Gastroesophageal sphincter (tissue), 3 donors: ENCODE measurements around the gene CPLX4.

Experiments used
- CTCF ChIP-seq, 4 experiments: fragments of 200-600 bp in 2 of 4; fragments of 450-650 bp in 2 of 4; sonication (generic) in 1 of 4; IDR thresholded peaks; one replicate each; pipeline ENCODE4 v1.5.1; 2017 to 2019; ENCODE audit warnings: antibody characterized with exemption in 4 of 4, mild to moderate bottlenecking in 2 of 4, moderate library complexity in 2 of 4
- POLR2A ChIP-seq, 2 donors: fragments of 450-650 bp; IDR thresholded peaks; one replicate each; pipeline ENCODE4 v1.6.1; 2017; ENCODE audit warnings: antibody characterized with exemption in 2 of 2, mild to moderate bottlenecking in 2 of 2, moderate library complexity in 1 of 2

DNA sequence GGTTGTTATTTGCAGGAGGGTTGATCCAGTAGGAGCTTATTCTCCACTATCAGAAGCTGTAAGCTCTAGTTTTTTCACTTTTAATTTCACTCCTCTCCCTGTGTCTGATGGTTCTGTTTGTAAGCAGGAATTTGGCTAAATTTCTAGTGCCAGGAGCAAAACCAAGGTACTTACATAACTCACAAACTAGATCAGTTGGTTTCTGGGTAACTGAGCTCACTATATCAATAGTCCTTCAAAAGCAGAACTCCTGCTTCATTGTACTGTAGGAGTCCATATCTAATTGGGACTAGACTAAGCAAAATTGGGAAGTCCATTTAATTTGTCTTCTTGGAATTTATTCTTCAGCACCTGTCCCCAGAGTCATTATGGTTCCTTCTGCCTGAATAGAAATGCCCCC lies 25.1 kb downstream of the CPLX4 start:
- TF ChIP-seq CTCF (IDR thresholded peaks at IDR 0.05): no peak
- no peak for TF ChIP-seq POLR2A (IDR thresholded peaks at IDR 0.05)
